ENCODE data around the gene ADH1C.
A peak's percentile ranks its signal among the peaks of the same experiment; 100 is the strongest.
"Not testable (repeated sequence)": the region's sequence is repeated elsewhere in the genome, so short reads cannot be mapped to it uniquely, and the experiment has no call there.

ADH1C gene

DNA sequence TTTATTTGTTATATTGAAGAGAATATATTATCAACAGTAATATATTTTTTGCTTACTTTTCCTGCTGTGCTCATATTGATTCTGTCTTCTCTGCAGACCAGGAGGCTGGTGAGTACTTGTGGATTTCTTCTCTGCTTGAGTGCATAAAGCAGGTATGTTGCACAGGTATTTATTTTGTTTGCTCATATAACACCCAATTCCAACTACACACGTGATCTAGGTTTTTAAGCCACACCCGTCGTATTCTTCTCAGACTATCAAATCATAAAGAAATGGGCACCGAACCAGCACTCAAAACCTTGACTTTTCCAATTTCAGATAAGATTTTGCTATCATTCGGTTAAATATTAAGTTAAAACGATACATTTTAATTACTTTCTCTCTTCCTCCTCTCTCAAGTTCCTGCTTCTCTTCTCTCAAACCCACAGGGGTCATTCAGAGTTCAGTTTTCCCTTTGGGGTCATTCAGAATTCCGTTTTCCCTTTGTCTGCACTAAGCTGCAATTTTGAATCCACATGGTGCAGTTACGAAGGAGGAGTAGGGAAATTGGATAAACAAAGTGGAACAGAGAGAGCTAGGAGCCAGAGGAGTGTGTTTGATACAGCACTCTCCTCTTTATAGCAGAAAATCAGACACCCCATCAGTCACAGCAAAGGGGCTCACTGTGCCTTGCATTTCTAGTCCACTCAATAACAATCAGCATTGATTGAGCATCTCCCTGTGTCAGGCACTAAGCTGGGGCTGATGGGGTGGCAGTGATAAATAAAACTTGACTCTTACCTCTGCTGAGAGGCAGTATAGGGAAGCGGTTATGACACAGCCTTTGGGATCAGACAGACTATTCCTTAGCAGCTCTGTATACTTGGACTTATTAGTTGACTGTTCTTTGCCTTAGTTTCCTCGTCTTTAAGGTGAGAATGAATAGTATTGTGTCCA lies at the start of gene ADH1C:
ADH1C (minus strand) TSS at position 145 of the 936 bp plus-strand sequence; CDS start at position 74, 71 bp downstream.
- DNase-seq: peak; percentile 30

DNA sequence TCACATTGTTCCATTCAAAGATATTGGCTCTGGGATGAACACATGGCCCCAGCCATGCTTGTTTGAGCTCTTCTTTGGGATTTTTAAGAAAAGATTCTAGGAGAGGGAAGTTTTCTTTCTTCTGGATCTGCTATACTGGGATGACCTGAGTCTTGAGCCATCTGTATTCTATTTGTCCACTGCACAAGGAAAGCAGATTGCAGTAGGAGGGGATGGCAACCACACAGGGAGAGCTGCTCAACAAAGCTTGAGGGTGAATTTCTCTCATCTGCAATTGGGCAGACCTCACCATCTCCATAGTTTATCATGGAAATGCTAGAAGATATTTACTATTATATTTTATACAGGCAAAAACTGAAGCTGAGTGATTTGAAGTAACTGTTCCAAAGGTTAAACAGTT lies 48.3 kb upstream of the ADH1C start:
- DNase-seq: no peak

DNA sequence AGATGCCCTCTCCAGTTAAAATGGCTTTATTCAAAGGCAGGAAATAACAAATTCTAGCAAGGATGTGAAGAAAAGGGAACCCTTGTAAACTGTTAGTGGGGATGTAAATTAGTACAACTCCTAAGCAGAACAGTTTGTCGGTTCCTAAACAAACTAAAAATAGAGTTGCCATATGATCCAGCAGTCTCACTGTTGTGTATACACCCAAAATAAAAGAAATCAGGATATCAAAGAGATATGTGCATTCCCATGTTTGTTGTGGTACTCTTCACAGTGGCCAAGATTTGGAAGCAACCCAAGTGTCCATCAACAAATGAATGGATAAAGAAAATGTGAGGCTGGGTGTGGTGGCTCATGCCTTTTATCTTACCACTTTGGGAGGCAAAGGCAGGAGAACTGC lies 46.5 kb upstream of the ADH1C start:
- DNase-seq: no peak

DNA sequence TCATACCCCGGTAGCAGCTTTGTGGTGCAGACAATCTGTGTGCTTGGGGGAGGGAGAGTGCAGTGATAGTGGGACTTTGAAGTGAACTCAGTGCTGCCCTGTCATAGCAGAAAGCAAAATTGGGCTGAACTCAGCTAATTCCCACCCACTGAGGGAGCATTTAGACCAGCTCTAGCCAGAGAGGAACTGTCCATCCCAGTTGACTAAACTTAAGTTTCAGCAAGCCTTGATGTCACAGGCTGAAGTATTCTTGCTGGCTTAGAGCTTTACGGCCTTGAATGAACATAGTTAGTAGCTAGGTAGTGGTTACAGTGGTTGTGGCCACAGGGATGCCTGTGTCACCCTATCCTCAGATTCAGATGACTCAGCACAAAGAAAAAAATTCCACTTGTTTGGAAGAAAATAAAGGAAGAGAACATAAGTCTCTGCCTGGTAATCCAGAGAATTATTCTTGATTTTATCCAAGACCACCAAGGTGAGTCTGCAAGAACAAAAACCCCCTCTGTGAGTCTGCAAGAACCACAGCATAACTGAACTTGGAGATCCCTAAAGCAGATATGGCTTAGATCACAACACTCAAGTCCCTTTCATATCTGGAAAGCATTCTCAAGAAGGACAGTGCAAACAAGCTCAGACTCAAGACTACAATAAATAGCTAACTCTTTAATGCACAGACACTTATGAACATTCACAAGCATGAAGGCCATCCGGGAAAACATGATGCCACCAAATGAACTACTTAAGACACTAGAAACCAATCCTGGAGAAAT lies 43.2 kb upstream of the ADH1C start:
- DNase-seq: peak; percentile 39

DNA sequence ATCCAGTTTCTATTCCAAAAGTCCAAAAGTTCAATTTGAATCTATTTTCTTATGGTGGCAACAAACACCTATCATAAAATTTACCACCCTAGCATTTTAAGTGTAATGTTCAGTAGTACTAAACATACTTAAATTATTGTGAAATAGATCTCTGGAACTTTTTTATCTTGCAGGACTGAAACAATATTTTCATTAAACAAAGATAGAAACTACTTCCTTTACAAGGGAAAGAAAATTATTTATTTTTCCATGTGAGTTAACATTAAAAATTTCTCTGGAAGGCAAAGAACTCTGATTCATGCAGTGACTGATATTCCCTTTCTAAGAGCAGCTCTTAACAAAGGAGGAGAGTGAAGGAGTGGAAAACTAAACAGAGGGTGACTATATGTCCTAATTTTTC lies 42.4 kb upstream of the ADH1C start:
- no peak for DNase-seq

DNA sequence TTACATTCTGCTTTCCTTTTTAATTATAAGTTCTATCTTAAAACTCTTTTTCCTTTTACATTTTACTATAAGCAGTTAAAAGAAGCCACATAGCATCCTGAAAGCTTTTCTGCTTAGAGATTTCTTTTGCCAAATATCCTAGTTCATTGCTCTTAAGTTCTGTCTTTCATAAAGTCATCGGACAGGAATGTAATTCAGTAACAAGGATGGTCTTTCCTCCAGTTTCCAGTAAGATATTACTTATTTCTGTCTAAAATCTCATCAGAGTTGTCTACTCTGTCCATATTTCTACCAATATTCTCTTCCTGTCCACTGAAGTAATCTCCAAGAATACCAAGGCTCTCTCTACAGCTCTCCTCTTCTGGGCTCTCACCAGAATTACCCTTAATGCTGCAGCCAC lies 37.5 kb upstream of the ADH1C start:
- DNase-seq: no peak

DNA sequence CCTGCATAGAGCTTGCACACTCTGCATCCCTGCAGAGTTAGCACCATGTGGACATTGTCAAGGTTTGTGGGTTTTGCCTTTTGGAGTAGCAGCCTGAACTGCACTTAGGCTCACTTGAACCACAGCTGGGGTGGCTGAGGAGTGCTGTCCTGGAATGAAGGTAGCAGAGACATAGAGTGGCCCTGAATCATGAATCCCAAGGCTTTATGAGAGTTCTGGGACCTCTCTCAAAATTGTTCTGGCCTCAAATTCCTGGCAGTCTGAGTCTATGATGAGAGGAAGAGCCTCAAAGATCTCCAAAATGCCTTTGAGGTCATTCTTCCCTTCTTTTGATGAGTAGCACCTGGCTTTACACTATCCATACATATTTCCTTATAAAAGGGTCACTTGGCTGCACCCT lies 37.1 kb upstream of the ADH1C start:
- no peak for DNase-seq

DNA sequence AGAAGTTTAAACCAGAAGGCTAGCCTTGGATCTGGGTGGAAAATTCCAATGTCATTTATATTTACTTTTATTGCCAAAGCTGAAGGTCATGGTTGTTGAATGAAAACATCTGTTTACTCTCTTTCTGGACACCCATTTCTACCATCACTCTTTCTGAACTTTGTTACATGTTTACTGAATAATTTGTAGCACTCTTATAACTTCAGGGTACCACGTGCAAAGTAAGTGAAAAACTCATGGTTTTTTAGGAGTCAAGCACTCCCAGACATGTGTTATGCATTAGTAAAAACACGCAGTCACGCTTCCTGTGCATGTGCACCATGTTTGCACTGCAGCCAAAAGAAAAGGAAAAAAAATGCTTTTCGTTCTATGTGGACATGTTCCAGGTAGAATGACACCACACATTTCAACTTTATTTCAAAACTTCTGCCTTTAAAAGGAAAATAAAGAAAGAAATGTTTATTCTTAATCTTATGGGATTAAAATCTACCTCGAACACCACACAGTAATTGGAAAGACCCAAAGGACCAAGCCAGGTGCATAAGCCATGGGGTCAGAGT lies 31.4 kb upstream of the ADH1C start:
- no peak for DNase-seq

DNA sequence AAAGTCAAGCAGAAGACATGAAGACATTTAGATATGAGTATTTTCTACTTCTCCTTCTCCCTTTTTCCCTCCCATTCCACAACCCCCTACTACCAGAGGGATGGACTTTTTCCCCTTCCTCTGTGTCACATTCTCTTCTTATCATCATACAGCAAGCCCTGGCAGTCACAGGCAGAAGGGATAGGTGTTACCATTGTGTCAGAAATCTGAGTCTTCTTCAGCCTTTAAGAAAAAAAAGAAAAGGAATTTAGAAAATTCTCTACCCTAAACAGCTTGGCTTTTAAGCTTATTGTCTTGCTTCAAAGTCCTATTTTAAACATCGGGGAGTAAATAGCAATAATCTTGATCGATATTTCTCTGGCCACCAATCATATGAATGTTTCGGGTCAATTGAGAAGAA lies 30.9 kb upstream of the ADH1C start:
- DNase-seq: no peak

DNA sequence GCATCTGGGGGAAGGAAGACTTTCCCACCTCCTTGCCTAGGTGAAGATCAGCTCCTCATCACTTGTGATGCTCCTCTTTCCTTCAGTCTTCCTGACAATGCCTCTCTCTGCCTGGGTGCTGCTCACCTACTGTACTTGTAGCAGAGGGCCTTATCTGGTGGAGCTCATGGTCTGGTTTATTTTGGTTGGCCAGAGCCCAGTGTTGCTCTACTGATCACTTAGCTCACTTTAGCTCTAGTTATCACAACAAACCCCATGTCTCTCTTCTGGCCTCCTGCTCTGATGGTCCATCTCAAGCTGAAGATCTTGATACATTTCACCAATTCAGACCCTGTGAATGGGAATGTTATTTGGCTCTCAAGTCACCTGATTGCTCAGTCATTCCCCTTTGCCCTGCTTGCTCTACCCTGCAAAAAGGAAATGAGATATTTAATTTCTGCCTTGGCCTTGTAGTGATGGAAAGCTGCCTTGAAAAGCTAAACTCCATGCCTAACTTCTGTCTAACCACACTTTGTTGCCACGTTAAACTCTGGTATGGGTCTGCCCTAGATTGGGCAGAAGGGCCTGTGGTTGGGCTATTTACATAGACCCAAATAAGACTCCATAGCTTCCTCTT lies 30.3 kb upstream of the ADH1C start:
- no peak for DNase-seq

DNA sequence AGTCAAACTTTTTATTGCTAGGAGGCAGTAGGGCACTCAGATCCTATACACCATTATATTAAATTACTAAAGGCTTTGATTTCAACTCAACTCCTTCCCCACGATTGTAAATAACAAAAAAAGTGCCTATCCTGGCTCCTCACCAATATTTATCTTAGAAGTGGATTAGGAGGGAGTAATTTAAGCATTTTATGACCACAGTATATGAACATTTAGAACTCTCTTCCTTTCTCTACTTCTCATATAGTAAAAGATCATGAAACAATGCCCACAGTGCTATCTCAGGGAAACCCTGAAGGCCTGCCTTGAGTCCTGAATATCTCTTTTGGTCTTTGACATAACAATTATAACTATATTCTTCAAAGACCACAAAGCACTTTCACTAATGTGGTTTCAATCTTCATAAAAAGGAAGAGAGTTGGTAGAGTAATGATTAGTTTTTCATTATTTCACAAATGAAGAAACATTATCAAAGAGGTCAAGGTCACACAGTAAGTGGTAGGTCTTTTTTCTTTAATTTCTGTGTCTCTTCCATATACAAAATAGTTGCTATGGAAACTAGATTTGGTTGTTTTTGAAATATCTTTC lies 29.1 kb upstream of the ADH1C start:
- DNase-seq: no peak

DNA sequence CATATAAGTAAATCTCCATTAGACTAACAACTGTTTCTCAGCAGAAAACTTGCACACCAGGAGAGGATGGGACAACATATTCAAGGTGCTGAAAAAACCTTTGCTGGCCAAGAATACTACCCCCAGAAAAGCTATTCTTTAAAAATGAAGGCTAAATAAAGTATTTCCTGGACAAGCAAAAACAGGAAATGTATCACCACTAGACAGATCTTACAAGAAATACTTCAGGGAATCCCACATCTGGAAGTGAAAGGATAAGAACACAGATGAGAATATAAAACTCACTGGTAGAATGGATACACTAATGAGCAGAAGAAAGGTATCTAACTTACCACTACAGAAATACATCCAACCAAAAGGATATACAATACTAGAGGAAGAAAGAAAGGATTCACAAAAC lies 27.0 kb upstream of the ADH1C start:
- DNase-seq: no peak

DNA sequence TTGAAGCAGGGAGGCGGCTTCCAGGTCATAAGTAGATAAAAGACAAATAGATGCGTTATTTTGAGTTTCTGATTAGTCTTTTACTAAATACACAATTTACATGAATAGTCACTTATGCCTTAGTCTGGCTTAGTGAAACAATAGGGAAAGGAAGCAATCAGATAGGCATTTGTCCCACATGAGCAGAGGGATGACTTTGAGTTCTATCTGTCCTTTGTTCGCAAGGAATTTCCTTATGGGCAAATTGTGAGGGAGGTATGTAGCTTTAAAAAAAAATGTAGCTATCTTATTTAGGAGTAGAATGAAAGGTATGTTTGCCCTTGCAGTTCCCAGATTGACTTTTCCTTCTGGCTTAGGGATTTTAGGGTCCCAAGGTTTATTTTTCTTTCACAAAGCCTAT lies 26.3 kb upstream of the ADH1C start:
- DNase-seq: no peak

DNA sequence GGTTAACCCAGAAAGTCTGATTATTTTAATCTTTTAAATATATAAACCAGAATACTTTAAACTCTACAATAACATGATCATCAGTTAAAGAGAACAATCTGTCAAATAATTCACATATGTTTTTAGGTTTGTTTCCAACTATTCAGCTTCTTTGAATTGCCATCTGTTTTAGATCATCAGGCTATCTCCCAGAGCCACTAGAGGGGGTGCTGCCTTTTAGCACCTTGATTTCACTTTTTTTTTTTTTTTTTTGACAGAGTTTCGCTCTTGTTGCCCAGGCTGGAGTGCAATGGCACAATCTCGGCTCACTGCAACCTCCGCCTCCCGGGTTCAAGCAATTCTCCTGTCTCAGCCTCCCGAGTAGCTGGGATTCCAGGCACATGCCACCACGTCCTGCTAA lies 24.8 kb upstream of the ADH1C start:
- DNase-seq: not testable (repeated sequence)

DNA sequence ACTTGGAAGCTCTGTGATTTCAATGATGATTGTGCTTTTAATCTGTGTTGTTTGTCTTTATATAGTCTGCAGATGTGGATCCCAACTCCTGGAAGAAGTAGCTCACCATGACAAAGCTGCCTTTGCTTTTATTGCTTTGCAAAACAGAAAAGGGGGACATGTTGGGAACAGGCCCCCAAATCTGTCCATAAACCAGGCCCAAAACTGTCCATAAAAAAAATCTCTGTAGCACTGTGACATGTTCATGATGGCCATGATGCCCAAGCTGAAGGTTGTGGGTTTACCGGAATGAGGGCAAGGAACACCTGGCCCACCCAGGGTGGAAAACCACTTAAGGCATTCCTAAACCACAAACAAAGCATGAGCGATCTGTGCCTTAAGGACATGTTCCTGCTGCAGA lies 19.9 kb upstream of the ADH1C start:
- not testable (repeated sequence) for DNase-seq

DNA sequence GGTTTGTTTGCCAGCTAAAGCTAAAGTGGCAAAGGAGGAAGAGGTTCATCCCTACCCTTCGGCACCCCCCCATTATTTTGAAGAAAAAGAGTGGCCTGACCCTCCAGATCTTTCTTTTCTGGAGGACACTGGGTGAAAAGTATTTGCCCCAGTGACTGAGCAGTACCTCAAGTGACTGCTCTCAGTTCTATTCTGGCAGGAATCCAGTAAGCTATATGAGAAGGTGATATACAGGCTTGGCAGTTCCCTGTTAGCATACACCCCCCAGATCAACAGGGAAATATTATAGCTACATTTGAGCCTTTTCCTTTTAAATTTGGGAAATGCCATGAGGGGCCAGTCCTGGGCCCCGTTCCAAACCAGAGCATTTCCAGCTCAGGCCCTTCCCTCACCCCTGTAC lies 15.3 kb upstream of the ADH1C start:
- DNase-seq: not testable (repeated sequence)

DNA sequence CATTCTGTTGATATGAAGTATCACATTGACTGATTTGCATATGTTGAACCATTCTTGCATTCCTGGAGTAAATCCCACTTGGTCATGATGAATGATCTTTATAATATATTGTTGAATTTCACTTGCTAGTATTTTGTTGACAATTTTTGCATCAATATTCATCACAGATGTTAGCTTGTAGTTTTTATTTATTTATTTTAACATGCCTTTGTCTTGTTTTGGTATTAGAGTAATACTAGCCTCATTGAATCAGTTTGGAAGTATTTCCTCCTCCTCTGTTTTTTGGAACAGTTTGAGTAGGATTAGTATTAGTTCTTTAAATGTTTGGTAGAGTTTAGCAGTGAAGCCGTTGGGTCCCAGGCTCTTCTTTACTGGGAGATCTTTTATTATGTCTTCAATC lies 13.9 kb upstream of the ADH1C start:
- DNase-seq: no peak

DNA sequence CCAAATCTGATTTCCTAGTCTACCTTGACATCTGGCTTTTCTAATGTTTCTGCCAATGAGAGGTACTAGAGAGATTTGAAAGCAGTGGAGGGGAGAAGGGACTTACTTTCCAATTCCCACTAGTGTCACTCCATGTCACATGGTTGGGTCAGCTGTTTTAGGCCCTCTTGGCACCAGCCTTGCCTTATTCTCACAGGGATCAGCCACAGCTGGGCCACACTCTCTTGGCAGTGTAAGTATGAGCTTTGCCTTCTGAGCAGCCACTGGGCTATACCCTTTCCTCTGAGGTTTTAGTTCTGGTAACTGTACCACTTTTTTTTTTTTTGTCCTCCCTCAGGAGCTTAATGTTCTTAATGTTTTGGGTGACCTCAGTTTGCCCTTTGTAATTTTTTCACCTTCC lies 10.2 kb upstream of the ADH1C start:
- DNase-seq: no peak

DNA sequence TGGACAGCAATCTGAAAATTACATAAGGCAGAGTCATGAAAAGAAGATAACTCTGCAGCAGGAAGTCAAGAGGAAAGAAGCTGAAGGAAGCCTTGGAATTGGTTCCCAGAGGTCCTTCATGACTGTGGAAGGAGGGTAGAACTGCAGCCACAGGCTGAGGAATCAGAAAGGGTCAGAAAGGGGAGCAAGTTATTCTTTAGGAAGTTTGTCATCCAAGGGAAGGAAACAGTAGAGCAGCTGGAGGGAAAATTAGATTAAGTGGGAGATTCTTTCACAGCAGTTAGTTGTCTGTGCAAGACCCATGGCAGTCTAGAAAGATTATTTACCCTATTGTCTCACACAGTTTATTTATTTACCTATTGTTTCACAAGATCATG lies 9.3 kb upstream of the ADH1C start:
- no peak for DNase-seq

DNA sequence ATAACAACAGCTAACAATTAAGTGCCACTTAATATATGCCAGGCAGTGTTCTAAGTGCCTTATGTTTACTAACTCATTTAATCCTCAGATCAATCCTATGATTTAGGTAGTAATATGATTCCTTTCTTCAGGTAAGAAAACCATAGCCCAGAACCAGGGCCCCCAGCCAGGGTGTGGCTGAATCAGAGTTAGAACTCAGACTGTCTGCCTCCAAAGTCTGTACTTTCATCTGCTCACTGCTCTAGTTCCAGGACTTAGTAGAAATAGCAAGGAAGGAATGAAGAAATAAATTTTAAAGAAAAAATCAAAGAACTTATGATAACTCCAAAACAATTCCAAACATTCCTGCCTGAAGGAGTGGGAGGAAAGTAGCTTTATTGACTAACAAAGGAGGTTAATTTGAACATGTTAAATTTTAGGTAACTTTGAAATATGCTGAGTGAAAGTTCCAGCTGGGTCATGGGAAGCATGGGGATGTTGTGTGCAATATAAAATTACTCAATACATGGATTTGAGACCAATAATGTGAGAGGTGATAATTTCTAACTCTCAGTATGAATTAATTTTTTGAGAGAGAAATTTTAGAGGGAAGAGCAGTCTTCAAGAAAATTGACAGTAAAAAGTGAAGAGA lies 8.8 kb upstream of the ADH1C start:
- DNase-seq: no peak

DNA sequence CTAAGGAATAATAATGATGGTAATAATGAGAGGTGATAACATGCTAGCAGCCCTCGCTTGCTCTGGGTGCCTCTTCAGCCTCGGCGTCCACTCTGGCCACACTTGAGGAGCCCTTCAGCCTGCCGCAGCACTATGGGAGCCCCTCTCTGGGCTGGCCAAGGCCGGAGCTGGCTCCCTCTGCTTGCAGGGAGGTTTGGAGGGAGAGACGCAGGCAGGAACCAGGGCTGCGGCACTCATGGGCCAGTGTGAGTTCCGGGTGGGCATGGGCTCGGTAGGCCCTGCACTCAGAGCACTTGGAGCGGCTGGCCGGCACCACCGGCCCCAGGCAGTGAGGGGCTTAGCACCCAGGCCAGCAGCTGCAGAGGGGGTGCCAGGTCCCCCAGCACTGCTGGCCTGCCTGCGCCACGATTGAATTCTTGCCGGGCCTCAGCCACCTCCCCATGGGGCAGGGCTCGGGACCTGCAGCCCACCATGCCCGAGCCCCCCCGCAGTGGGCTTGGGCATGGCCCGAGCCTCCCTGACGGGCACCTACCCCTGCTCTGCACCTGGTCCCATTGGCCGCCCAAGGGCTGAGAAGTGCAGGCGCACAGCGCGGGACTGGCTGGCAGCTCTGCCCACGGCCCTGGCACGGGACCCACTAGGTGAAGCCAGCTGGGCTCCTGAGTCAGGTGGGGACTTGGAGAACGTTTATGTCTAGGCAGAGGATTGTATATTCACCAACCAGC lies 7.1 kb upstream of the ADH1C start:
- no peak for DNase-seq

DNA sequence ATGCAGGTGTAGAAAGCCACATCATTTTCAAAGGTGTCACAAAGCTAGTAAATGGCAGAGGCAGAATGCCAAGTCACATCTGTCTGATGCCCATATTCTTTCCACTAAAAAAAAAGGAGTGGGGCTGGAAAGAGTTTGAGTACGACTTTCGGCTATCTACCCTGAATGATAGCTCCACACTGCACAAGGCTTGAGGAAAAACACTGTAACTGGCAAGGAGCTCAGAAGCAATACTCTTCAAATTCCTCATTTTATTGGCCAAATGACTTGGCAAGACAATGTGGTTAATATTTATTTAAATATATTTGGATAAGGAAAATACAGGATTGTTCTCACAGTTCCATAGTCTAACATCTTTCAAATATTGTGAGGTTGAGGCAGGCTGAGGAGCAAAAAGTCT lies 5.4 kb upstream of the ADH1C start:
- DNase-seq: no peak
